SK-N-SH (cell line): Measurements from ENCODE around the gene REELD1. TPM values are rescaled to one million over a fixed set of nuclear protein-coding genes. Genes with fewer than 3 reads are reported as not detected.
A peak's percentile ranks its signal among the peaks of the same experiment; 100 is the strongest.

ENCODE experiments used
- CTCF ChIA-PET: fragments of 300-600, 350-600 bp; formaldehyde crosslinking; extraction: SDS; loops from one replicate; lab custom pipeline; 2021; lab: Yijun Ruan, JAX
- POLR2A ChIA-PET: fragments of 350-600 bp; sonication (Branson Sonifier 250); formaldehyde crosslinking; extraction: SDS; loops from one replicate; lab custom pipeline; 2020; ENCODE audit warnings: antibody characterized with exemption, inconsistent platforms; lab: Yijun Ruan, JAX
- DNase-seq: peaks from one replicate; pipeline ENCODE4 v3.0.0; 2012
- H2AFZ ChIP-seq: fragments of 200-600 bp; sonication (generic); 2 replicates; pipeline ENCODE4 v1.8.1; 2016; ENCODE audit warnings: antibody characterized with exemption, mild to moderate bottlenecking, low read depth
- H3F3A ChIP-seq: fragments of 200-600 bp; sonication (generic); replicated peaks from 2 replicates; pipeline ENCODE3; 2016; ENCODE audit warnings: antibody characterized with exemption, mild to moderate bottlenecking; ENCODE audit not compliant: insufficient read depth
- H3K27ac ChIP-seq, 2 experiments: fragments of 200-500 bp in 1 of 2; fragments of 200-600 bp in 1 of 2; sonication (Bioruptor generic) in 1 of 2; sonication (generic), shearing (Covaris generic) in 1 of 2; 2 replicates each; pipeline versions ENCODE4 v1.5.1 to v1.6.1; 2014 to 2016; ENCODE audit warnings: low read depth in 2 of 2, inconsistent platforms in 1 of 2, low read length in 1 of 2, mild to moderate bottlenecking in 1 of 2, mixed read lengths in 1 of 2
- H3K27me3 ChIP-seq: fragments of 200-600 bp; sonication (generic), shearing (Covaris generic); 2 replicates; pipeline ENCODE4 v1.6.1; 2016; ENCODE audit warnings: mixed run types; ENCODE audit not compliant: insufficient read depth
- H3K36me3 ChIP-seq, 2 experiments: fragments of 200-500 bp in 1 of 2; fragments of 200-600 bp in 1 of 2; sonication (Bioruptor generic) in 1 of 2; sonication (generic) in 1 of 2; replicated peaks in 1 of 2; 2 replicates each; pipeline versions ENCODE3 to v1.5.1; 2014 to 2016; ENCODE audit warnings: low read length in 1 of 2, mild to moderate bottlenecking in 1 of 2; ENCODE audit not compliant: insufficient read depth in 2 of 2, control insufficient read depth in 1 of 2
- H3K4me1 ChIP-seq, 2 experiments: fragments of 200-500 bp in 1 of 2; fragments of 200-600 bp in 1 of 2; sonication (Bioruptor generic) in 1 of 2; sonication (generic), shearing (Covaris generic) in 1 of 2; 2 replicates each; pipeline versions ENCODE4 v1.5.1 to v1.6.1; 2014 to 2016; ENCODE audit warnings: low read depth in 1 of 2, low read length in 1 of 2, mixed run types in 1 of 2; ENCODE audit not compliant: insufficient read depth in 2 of 2, control insufficient read depth in 1 of 2
- H3K4me2 ChIP-seq: fragments of 200-600 bp; sonication (generic), shearing (Covaris generic); 2 replicates; pipeline ENCODE4 v1.6.1; 2017; ENCODE audit warnings: mixed run types
- H3K4me3 ChIP-seq, 2 experiments: fragments of 200-500 bp in 1 of 2; fragments of 200-600 bp in 1 of 2; sonication (Bioruptor generic) in 1 of 2; sonication (generic), shearing (Covaris generic) in 1 of 2; 2 replicates each; pipeline versions ENCODE4 v1.5.1 to v1.8.1; 2014 to 2016; ENCODE audit warnings: low read depth in 2 of 2, inconsistent platforms in 1 of 2, low read length in 1 of 2, mild to moderate bottlenecking in 1 of 2, mixed read lengths in 1 of 2, moderate library complexity in 1 of 2
- H3K79me2 ChIP-seq: fragments of 200-600 bp; sonication (generic); 2 replicates; pipeline ENCODE4 v1.8.1; 2017; ENCODE audit warnings: mild to moderate bottlenecking; ENCODE audit not compliant: insufficient read depth
- H3K9ac ChIP-seq: fragments of 200-600 bp; sonication (generic); 2 replicates; pipeline ENCODE4 v1.6.1; 2017; ENCODE audit warnings: mixed run types
- H3K9me2 ChIP-seq: fragments of 200-600 bp; sonication (generic); 2 replicates; pipeline ENCODE4 v1.6.1; 2017; ENCODE audit warnings: mixed run types
- H3K9me3 ChIP-seq: fragments of 200-600 bp; sonication (generic); 2 replicates; pipeline ENCODE4 v1.6.1; 2017; ENCODE audit warnings: mixed run types, mild to moderate bottlenecking, moderate library complexity
- H4K20me1 ChIP-seq: fragments of 200-600 bp; sonication (generic); 2 replicates; pipeline ENCODE4 v1.6.1; 2017; ENCODE audit warnings: mild to moderate bottlenecking, mixed run types; ENCODE audit not compliant: insufficient read depth
- CHD2 ChIP-seq: fragments of 150-350 bp; IDR thresholded peaks from 2 replicates; pipeline ENCODE4 v1.6.1; 2018; ENCODE audit warnings: low read length; ENCODE audit not compliant: partially characterized antibody
- CTCF ChIP-seq: fragments of 200-600 bp; sonication (generic); IDR thresholded peaks from 2 replicates; pipeline ENCODE4 v1.6.1; 2017; ENCODE audit warnings: antibody characterized with exemption, mild to moderate bottlenecking, moderate library complexity
- ELF1 ChIP-seq: IDR thresholded peaks from 2 replicates; pipeline ENCODE4 v1.4.0; 2012
- FOXM1 ChIP-seq: IDR thresholded peaks from 2 replicates; pipeline ENCODE4 v1.4.0; 2012; ENCODE audit warnings: low read depth, mild to moderate bottlenecking
- GABPA ChIP-seq: IDR thresholded peaks from 2 replicates; pipeline ENCODE4 v1.4.0; 2012; ENCODE audit warnings: low read depth, mild to moderate bottlenecking
- JUND ChIP-seq: IDR thresholded peaks from 2 replicates; pipeline ENCODE4 v1.4.0; 2012
- NFIC ChIP-seq: IDR thresholded peaks from 2 replicates; pipeline ENCODE4 v1.4.0; 2012; ENCODE audit warnings: borderline replicate concordance
- NRF1 ChIP-seq: IDR thresholded peaks from 2 replicates; pipeline ENCODE4 v1.6.1; 2012; ENCODE audit warnings: low read depth, mild to moderate bottlenecking, low read length
- PBX3 ChIP-seq: IDR thresholded peaks from 2 replicates; pipeline ENCODE4; 2012
- POLR2AphosphoS5 ChIP-seq: IDR thresholded peaks from 2 replicates; pipeline ENCODE4 v1.6.1; 2012; ENCODE audit warnings: low read depth, low read length
- RCOR1 ChIP-seq: fragments of 150-350 bp; IDR thresholded peaks from 2 replicates; pipeline ENCODE4 v1.6.1; 2017; ENCODE audit warnings: antibody characterized with exemption, low read length
- RFX5 ChIP-seq: IDR thresholded peaks from 2 replicates; pipeline ENCODE4 v1.6.1; 2012; ENCODE audit warnings: mild to moderate bottlenecking, improper control_type of control experiment, low read length
- SIN3A ChIP-seq: IDR thresholded peaks from 2 replicates; pipeline ENCODE4 v1.6.1; 2012; ENCODE audit warnings: low read depth, mild to moderate bottlenecking, low read length, moderate library complexity, borderline replicate concordance
- TCF12 ChIP-seq: IDR thresholded peaks from 2 replicates; pipeline ENCODE4 v1.4.0; 2012
- USF1 ChIP-seq: IDR thresholded peaks from 2 replicates; pipeline ENCODE4 v1.4.0; 2012; ENCODE audit warnings: low read depth, borderline replicate concordance
- YY1 ChIP-seq: IDR thresholded peaks from 2 replicates; pipeline ENCODE4 v1.4.0; 2012; ENCODE audit warnings: low read depth, mild to moderate bottlenecking
- ZBTB33 ChIP-seq: IDR thresholded peaks from 2 replicates; pipeline ENCODE4 v1.4.0; 2012; ENCODE audit warnings: low read depth, borderline replicate concordance
- WGBS: methylation state at CpG from one replicate; pipeline ENCODE4 v1.1.6; 2017; ENCODE audit warnings: low lambda C conversion rate; 5-methylcytosine and 5-hydroxymethylcytosine counted together
- polyA plus RNA-seq, 3 experiments: library from polyadenylated mRNA; depleted of rRNA; stranded (reverse); fragments of >200 nt; gene quantifications; 2 replicates each; pipeline ENCODE4 v1.2.3, GENCODE V29; 2012
- TF ChIP-seq, protein P1 (sequence below): fragments of 150-350 bp; IDR thresholded peaks from 2 replicates; pipeline ENCODE4 v1.6.1; 2017; ENCODE audit warnings: antibody characterized with exemption, low read length, low read depth, borderline replicate concordance

The REELD1 gene
- polyA plus RNA-seq, 1 of the 3 experiments (the other 2 are of a cell fraction): not detected

DNA sequence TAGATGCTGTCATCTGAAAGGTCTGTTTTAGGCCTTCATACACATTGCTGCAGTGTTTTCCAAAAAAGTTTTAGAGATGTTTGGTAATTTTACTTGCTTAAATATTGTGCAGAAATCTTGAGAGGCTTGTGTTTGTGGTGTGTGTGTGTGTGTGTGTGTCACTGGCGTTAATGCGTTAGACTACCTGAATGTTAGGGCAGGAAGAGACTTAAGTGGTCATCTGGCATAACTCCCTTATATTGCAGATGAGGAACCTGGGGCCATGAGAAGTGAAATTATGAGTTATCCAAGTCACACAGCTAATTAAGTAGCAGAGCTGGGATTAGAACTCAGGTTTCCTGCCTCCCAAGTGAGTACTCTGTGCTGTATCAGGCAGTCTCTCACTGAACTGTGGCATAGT lies 37.4 kb upstream of the REELD1 start:
- Histone ChIP-seq H4K20me1 (peaks cover 13% of the 10 kb centered on the region; the same call in 1 of the 2 replicates), H3K4me3 (peak overlapping the region; percentile 90 to 96; a peak in 3 of 4 replicates), H3K27me3 (no peaks in the 10 kb centered on the region), H3F3A (no peaks in the 10 kb centered on the region), H3K9me3 (no peaks in the 10 kb centered on the region), H3K9me2 (no peaks in the 10 kb centered on the region), H3K4me1 (peaks cover 0 to 11% of the 10 kb centered on the region in 2 experiments; a peak in 2 of 4 replicates), H3K4me2 (peak overlapping the region; percentile 77), H3K9ac (peak overlapping the region; percentile 98; the same call in 1 of the 2 replicates), H3K36me3 (peaks cover 8% of the 10 kb centered on the region in 2 experiments), H2AFZ (no peak overlapping the region)
- TF ChIP-seq YY1 (no peak), SIN3A (no peak), NFIC (no peak), ELF1 (no peak), JUND (no peak), RCOR1 (no peak), CTCF (no peak), RFX5 (no peak), CHD2 (no peak), PBX3 (no peak), GABPA (no peak), FOXM1 (no peak)
- TF ChIP-seq, all 33 proteins: peak for 0
- no peak for DNase-seq
- WGBS: 83% methylated on average over 2 of the region's 2 CpGs
- ChIA-PET CTCF (no interaction called here), POLR2A (interaction anchor here (0.7 kb wide), 1 partner anchor 277 kb away, joined by 3 read pairs; no protein-coding TSS in a partner anchor)
- Histone ChIP-seq H3K27ac (no peak overlapping the region), H3K79me2 (peaks cover 62% of the 10 kb centered on the region)

DNA sequence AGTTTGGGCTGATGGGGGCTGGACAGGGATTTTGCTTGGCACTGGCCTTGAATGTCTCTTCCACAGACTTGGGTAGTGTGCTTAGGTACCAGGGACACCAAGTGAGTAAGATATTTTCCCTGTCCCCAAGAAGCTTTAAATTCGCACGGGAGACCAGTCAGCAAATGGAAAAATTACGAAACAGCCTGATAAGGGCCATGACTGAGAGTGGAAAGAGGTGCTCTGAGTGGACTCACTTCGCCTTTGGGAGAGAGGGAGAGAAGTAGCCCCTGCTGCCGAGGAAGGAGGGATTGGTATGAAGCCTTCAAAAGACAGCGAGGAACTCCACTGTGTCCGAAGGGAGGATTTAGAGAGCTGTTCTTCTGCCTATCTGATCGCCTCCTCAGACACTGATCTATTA lies 36.2 kb upstream of the REELD1 start:
- no peak for DNase-seq
- H3K4me2 ChIP-seq: no peak overlapping the region
- no peak overlapping the region for H3K27ac ChIP-seq
- 80% methylated on average over 8 of the region's 8 CpGs for WGBS
- peaks cover 9 to 12% of the 10 kb centered on the region in 2 experiments for H3K36me3 ChIP-seq
- ChIA-PET POLR2A (no interaction called here), CTCF (no interaction called here)
- no peaks in the 10 kb centered on the region for H3K27me3 ChIP-seq
- no peak overlapping the region for H2AFZ ChIP-seq
- no peaks in the 10 kb centered on the region for H3K9me2 ChIP-seq
- peaks cover 13% of the 10 kb centered on the region; the same call in 1 of the 2 replicates for H4K20me1 ChIP-seq
- no peaks in the 10 kb centered on the region for H3F3A ChIP-seq
- H3K9ac ChIP-seq: no peak overlapping the region
- H3K4me3 ChIP-seq: no peak overlapping the region
- H3K79me2 ChIP-seq: peaks cover 75% of the 10 kb centered on the region
- H3K4me1 ChIP-seq: peaks cover 0 to 11% of the 10 kb centered on the region in 2 experiments; a peak in 2 of 4 replicates
- H3K9me3 ChIP-seq: no peaks in the 10 kb centered on the region
- TF ChIP-seq PBX3 (no peak), NRF1 (no peak), POLR2AphosphoS5 (no peak), USF1 (no peak), ZBTB33 (no peak), JUND (no peak), CTCF (no peak), SIN3A (no peak), TCF12 (no peak)
- TF ChIP-seq, protein P1, sequence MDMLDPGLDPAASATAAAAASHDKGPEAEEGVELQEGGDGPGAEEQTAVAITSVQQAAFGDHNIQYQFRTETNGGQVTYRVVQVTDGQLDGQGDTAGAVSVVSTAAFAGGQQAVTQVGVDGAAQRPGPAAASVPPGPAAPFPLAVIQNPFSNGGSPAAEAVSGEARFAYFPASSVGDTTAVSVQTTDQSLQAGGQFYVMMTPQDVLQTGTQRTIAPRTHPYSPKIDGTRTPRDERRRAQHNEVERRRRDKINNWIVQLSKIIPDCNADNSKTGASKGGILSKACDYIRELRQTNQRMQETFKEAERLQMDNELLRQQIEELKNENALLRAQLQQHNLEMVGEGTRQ: no peak
